ENCODE data around the gene IL13RA1. TPM values are rescaled to one million over a fixed set of nuclear protein-coding genes. Genes with fewer than 3 reads are reported as not detected.

IL13RA1 gene
- total and polyA plus RNA-seq, 10 of the 15 experiments (the other 5 are each of a cell fraction or from before 2014, with no cell fraction given), result 2.3 to 14.2 (median 8.4) TPM

DNA sequence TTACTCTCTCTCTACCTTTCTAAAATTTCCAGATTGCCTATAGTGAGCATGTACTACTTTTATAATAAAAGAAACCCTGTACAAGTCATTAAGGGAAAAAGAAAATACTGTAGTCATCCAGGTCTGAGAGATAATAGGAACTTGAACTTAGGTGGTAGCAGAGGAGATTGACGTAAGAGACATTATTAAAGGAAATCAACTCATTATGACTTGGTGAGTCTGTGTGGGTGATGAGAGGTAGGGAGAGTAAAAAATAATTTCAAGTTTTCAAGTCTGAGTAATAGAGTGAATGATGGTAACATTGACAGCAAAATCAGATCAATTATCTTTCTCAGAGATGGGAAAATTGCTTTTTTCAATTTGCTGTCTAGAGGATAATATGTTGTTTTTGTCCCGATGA lies 52.2 kb downstream of the IL13RA1 start:
- H3K79me2 ChIP-seq (ENCODE audit: control insufficient read depth, insufficient read depth, low read length), result no peaks in the 10 kb centered on the region
- ChIA-PET POLR2A (no interaction called here), SMC1A (ENCODE audit: uncharacterized antibody, unreplicated experiment) (interaction anchor here (1.4 kb wide), 1 partner anchor 136 kb away, joined by 4 read pairs; no protein-coding TSS in a partner anchor), RAD21 (ENCODE audit: unreplicated experiment) (no interaction called here), CTCF (no interaction called here)
- in situ Hi-C loops (cut with MboI) (no loop called here), intact Hi-C loops (cut with micrococcal nuclease; ENCODE audit: unreplicated experiment) (no loop called here)
- no peak overlapping the region for H3K9ac ChIP-seq (ENCODE audit: control insufficient read depth, insufficient read depth, low read length)
- no peaks in the 10 kb centered on the region for H3K36me3 ChIP-seq (ENCODE audit: control insufficient read depth in 2 of 2, insufficient read depth in 2 of 2, low read length in 1 of 2)
- TF ChIP-seq BHLHE40 (IDR thresholded peaks at IDR 0.05; ENCODE audit: borderline replicate concordance in 1 of 2, low read depth in 2 of 2, low read length in 1 of 2) (no peak), TCF12 (IDR thresholded peaks at IDR 0.05; ENCODE audit: low read depth, low read length) (no peak), PAX8 (IDR thresholded peaks at IDR 0.05) (no peak), NFYA (IDR thresholded peaks at IDR 0.05; ENCODE audit: borderline replicate concordance, low read depth, low read length) (no peak)
- TF ChIP-seq, protein P1, sequence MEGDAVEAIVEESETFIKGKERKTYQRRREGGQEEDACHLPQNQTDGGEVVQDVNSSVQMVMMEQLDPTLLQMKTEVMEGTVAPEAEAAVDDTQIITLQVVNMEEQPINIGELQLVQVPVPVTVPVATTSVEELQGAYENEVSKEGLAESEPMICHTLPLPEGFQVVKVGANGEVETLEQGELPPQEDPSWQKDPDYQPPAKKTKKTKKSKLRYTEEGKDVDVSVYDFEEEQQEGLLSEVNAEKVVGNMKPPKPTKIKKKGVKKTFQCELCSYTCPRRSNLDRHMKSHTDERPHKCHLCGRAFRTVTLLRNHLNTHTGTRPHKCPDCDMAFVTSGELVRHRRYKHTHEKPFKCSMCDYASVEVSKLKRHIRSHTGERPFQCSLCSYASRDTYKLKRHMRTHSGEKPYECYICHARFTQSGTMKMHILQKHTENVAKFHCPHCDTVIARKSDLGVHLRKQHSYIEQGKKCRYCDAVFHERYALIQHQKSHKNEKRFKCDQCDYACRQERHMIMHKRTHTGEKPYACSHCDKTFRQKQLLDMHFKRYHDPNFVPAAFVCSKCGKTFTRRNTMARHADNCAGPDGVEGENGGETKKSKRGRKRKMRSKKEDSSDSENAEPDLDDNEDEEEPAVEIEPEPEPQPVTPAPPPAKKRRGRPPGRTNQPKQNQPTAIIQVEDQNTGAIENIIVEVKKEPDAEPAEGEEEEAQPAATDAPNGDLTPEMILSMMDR (IDR thresholded peaks at IDR 0.05 in 2 of 3, conservative IDR thresholded peaks at IDR 0.05 in 1 of 3; ENCODE audit: control insufficient read depth in 2 of 3, extremely low read depth in 1 of 3, insufficient read depth in 1 of 3, low read depth in 3 of 3, low read length in 3 of 3), result no peak
- TF ChIP-seq, protein P2, sequence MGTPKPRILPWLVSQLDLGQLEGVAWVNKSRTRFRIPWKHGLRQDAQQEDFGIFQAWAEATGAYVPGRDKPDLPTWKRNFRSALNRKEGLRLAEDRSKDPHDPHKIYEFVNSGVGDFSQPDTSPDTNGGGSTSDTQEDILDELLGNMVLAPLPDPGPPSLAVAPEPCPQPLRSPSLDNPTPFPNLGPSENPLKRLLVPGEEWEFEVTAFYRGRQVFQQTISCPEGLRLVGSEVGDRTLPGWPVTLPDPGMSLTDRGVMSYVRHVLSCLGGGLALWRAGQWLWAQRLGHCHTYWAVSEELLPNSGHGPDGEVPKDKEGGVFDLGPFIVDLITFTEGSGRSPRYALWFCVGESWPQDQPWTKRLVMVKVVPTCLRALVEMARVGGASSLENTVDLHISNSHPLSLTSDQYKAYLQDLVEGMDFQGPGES (IDR thresholded peaks at IDR 0.05), result no peak
- FAIRE-seq, result no peak
- H3K4me1 ChIP-seq (ENCODE audit: control insufficient read depth, insufficient read depth, low read length), result no peaks in the 10 kb centered on the region
- H3K27me3 ChIP-seq (replicated peaks in 1 of 2; ENCODE audit: control insufficient read depth in 2 of 2, insufficient read depth in 2 of 2, low read length in 1 of 2), result no peaks in the 10 kb centered on the region
- H2AFZ ChIP-seq (ENCODE audit: control insufficient read depth, low read depth, low read length), result no peak overlapping the region
- H3K4me2 ChIP-seq (ENCODE audit: control insufficient read depth, insufficient read depth), result no peak overlapping the region
- H3K4me3 ChIP-seq, result no peak overlapping the region
- no peaks in the 10 kb centered on the region for H3K9me3 ChIP-seq (replicated peaks; ENCODE audit: control insufficient read depth, insufficient read depth, low read length)
- H3K27ac ChIP-seq (ENCODE audit: control insufficient read depth, insufficient read depth), result no peak overlapping the region
- no TSS peak for BruUV-seq (replicated peaks)
- no peak for ATAC-seq
- no peak for DNase-seq (ENCODE audit: low read depth, low spot score)
- H4K20me1 ChIP-seq (ENCODE audit: control insufficient read depth, insufficient read depth), result no peaks in the 10 kb centered on the region
- WGBS (ENCODE audit: insufficient coverage, insufficient replicate concordance, low lambda C conversion rate, missing lambda C conversion rate), result 98% methylated on average over 2 of the region's 2 CpGs
